OCI-LY7 (cell line): ENCODE measurements around the gene PDCD6IP. TPM values are rescaled to one million over a fixed set of nuclear protein-coding genes. Genes with fewer than 3 reads are reported as not detected.

Experiments used
- BruUV-seq: library from RNA; stranded (reverse); fragments of 400-500 nt; replicated peaks from 2 replicates; lab custom pipeline; 2021; lab: Mats Ljungman, UMichigan
- CTCF ChIA-PET: fragments of 300-600 bp; sonication (Branson Sonifier 250); formaldehyde crosslinking; loops from one replicate; lab custom pipeline; 2022; ENCODE audit warnings: antibody characterized with exemption; ENCODE audit not compliant: unreplicated experiment; lab: Charles Lee
- POLR2A ChIA-PET: fragments of 300-600 bp; sonication (Branson Sonifier 250); formaldehyde crosslinking; loops from one replicate; lab custom pipeline; 2022; ENCODE audit warnings: antibody characterized with exemption; lab: Charles Lee
- DNase-seq: peaks from one replicate; pipeline ENCODE4 v3.0.0-alpha.2; 2015; ENCODE audit warnings: low spot score
- H2AFZ ChIP-seq: fragments of 200-600 bp; sonication (generic), shearing (Covaris generic); 2 replicates; pipeline ENCODE4 v1.6.1; 2014; ENCODE audit warnings: mild to moderate bottlenecking, antibody characterized with exemption, low read length, moderate library complexity
- H3K27ac ChIP-seq: fragments of 200-600 bp; sonication (generic); 2 replicates; pipeline ENCODE4 v1.5.1; 2014; ENCODE audit warnings: mixed run types, low read depth, mild to moderate bottlenecking, moderate library complexity, low read length, inconsistent platforms; ENCODE audit not compliant: poor library complexity, severe bottlenecking
- H3K36me3 ChIP-seq: fragments of 200-600 bp; sonication (generic); 2 replicates; pipeline ENCODE4 v1.6.1; 2014; ENCODE audit warnings: mild to moderate bottlenecking, antibody characterized with exemption, low read length, moderate library complexity, mixed read lengths; ENCODE audit not compliant: insufficient read depth
- H3K4me1 ChIP-seq: fragments of 200-600 bp; sonication (generic); 2 replicates; pipeline ENCODE4 v1.5.1; 2014; ENCODE audit warnings: mild to moderate bottlenecking, low read length; ENCODE audit not compliant: insufficient read depth, poor library complexity, severe bottlenecking
- H3K4me2 ChIP-seq: fragments of 200-600 bp; sonication (generic); 2 replicates; pipeline ENCODE4 v1.6.1; 2014; ENCODE audit warnings: mild to moderate bottlenecking, low read length
- H3K4me3 ChIP-seq: fragments of 200-600 bp; sonication (generic); 2 replicates; pipeline ENCODE4 v1.5.1; 2014; ENCODE audit warnings: mild to moderate bottlenecking, low read depth, low read length; ENCODE audit not compliant: poor library complexity, severe bottlenecking
- H3K79me2 ChIP-seq: fragments of 200-600 bp; sonication (generic); 2 replicates; pipeline ENCODE4 v1.6.1; 2016; ENCODE audit warnings: low read depth, mild to moderate bottlenecking, low read length, moderate library complexity, mixed read lengths; ENCODE audit not compliant: insufficient read depth
- H3K9me2 ChIP-seq: fragments of 200-600 bp; sonication (generic); 2 replicates; pipeline ENCODE4 v1.6.1; 2016; ENCODE audit warnings: mild to moderate bottlenecking, low read length, mixed read lengths; ENCODE audit not compliant: insufficient read depth
- H3K9me3 ChIP-seq: fragments of 200-600 bp; sonication (generic); 2 replicates; pipeline ENCODE4 v1.6.1; 2014; ENCODE audit warnings: mild to moderate bottlenecking, mixed run types, low read length, mixed read lengths
- H4K20me1 ChIP-seq: fragments of 200-600 bp; sonication (generic); 2 replicates; pipeline ENCODE4 v1.6.1; 2014; ENCODE audit warnings: mild to moderate bottlenecking, antibody characterized with exemption, low read length, moderate library complexity, mixed read lengths; ENCODE audit not compliant: insufficient read depth
- EZH2phosphoT487 ChIP-seq: fragments of 200-600 bp; sonication (generic); IDR thresholded peaks from 2 replicates; pipeline ENCODE4 v1.6.1; 2018; ENCODE audit warnings: low read depth, borderline replicate concordance, mild to moderate bottlenecking, mixed run types, antibody characterized with exemption, low read length, moderate library complexity, mixed read lengths
- intact Hi-C: fragments of 100-400 bp; cut with micrococcal nuclease; formaldehyde crosslinking; loops from one replicate; pipeline ENCODE4 v1.10.0; 2022; ENCODE audit not compliant: unreplicated experiment
- total RNA-seq, 2 experiments: library from RNA; depleted of rRNA in 1 of 2; stranded (reverse); fragments of >200 nt in 1 of 2; shearing (Covaris generic) in 1 of 2; gene quantifications; 2 replicates each; pipeline ENCODE4 v1.2.3, GENCODE V29; 2014 to 2022
- TF ChIP-seq, protein P1 (sequence below): fragments of 200-600 bp; sonication (generic); conservative IDR thresholded peaks from 2 replicates; pipeline ENCODE4 v1.5.1; 2014; ENCODE audit warnings: mild to moderate bottlenecking, antibody characterized with exemption, low read length, moderate library complexity, mixed read lengths

Gene PDCD6IP
- total RNA-seq, 2 experiments from 2014 or later = 75.5 to 216 TPM

DNA sequence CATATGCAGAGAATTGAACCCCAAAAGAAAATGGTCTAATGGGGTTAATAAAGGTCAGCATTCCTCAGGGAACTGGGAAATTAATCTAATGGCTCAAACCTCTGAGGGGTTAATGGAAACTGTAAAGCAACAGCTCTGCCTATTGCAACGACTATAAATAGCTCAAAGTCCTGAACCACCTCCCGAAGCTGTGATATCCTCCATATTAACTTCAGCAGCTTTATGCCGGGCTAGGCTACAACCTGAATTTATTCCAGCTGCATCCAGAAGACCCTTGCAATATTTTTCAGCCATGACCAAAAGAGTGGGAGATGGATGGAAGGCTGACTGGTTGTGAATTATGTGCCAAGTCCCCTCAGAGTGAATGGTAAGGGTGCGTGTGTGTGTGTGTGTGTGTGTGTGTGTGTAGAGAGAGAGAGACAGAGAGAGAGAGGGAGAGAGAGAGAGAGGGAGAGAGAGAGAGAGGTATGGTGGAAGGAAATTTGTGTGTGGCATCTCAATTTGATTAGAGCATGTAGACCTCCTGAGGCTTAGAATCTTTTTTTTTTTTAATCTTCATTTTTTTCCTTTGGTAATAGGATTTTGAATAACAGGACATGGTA, 109.9 kb downstream of the PDCD6IP start:
- CTCF ChIA-PET = no interaction called here
- DNase-seq = no peak
- intact Hi-C loops = no loop called here
- Histone ChIP-seq H3K4me1 (no peaks in the 10 kb centered on the region), H3K36me3 (no peaks in the 10 kb centered on the region), H3K27ac (no peak overlapping the region), H3K9me3 (no peaks in the 10 kb centered on the region), H2AFZ (no peak overlapping the region), H3K79me2 (no peaks in the 10 kb centered on the region), H3K4me2 (no peak overlapping the region), H3K9me2 (no peaks in the 10 kb centered on the region), H4K20me1 (no peaks in the 10 kb centered on the region), H3K4me3 (no peak overlapping the region)
- TF ChIP-seq, protein P1, sequence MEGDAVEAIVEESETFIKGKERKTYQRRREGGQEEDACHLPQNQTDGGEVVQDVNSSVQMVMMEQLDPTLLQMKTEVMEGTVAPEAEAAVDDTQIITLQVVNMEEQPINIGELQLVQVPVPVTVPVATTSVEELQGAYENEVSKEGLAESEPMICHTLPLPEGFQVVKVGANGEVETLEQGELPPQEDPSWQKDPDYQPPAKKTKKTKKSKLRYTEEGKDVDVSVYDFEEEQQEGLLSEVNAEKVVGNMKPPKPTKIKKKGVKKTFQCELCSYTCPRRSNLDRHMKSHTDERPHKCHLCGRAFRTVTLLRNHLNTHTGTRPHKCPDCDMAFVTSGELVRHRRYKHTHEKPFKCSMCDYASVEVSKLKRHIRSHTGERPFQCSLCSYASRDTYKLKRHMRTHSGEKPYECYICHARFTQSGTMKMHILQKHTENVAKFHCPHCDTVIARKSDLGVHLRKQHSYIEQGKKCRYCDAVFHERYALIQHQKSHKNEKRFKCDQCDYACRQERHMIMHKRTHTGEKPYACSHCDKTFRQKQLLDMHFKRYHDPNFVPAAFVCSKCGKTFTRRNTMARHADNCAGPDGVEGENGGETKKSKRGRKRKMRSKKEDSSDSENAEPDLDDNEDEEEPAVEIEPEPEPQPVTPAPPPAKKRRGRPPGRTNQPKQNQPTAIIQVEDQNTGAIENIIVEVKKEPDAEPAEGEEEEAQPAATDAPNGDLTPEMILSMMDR = no peak
- no peak for TF ChIP-seq EZH2phosphoT487
- BruUV-seq = no TSS peak
- POLR2A ChIA-PET = no interaction called here

DNA sequence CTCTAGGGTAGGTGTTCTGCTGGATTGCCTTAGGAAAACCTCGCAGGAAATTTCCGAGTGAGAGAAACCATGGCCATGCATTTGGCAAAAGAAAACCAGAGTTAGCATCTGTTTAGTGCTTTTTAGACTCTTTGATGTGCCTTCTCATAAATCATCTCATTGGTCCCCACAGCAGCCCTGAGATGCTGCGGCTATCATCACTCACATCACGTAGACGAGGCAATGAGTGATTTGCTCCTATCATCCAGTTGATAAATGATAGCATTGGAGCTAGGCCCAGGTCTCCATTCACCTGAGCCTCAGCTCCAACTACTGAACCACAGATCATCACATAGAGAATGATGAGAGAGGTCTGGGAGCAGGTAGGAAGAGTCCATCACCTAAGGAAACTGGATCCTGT, 111.1 kb downstream of the PDCD6IP start:
- no peaks in the 10 kb centered on the region for H3K9me2 ChIP-seq
- H3K79me2 ChIP-seq = no peaks in the 10 kb centered on the region
- no peaks in the 10 kb centered on the region for H4K20me1 ChIP-seq
- DNase-seq = no peak
- H3K36me3 ChIP-seq = no peaks in the 10 kb centered on the region
- H3K4me3 ChIP-seq = no peak overlapping the region
- H3K4me2 ChIP-seq = no peak overlapping the region
- ChIA-PET POLR2A (no interaction called here), CTCF (no interaction called here)
- no peak overlapping the region for H2AFZ ChIP-seq
- intact Hi-C loops = no loop called here
- no peaks in the 10 kb centered on the region for H3K9me3 ChIP-seq
- no peak overlapping the region for H3K27ac ChIP-seq
- TF ChIP-seq, protein P1 = no peak
- TF ChIP-seq EZH2phosphoT487 = no peak
- BruUV-seq = no TSS peak
- H3K4me1 ChIP-seq = no peaks in the 10 kb centered on the region

DNA sequence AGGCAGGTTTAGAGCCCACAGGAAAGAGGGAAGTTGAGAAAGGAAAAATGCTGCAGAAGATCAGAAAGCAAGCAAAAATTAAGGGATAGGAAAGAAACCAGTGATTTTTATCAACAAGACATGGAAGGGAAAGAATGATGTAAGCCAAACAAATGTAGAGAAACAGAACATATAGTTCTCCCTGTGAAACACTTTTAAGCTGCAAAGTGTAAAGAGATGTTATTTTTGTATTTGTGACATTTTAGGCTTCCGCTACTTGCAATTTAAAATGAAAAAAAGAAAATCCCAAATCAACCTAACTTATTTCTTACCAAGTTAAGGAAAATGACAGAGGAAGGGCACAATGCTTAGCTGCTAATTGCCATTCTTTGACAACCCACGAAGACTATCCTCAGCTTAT, 111.6 kb downstream of the PDCD6IP start:
- Histone ChIP-seq H3K79me2 (no peaks in the 10 kb centered on the region), H3K9me3 (no peaks in the 10 kb centered on the region), H4K20me1 (no peaks in the 10 kb centered on the region), H3K36me3 (no peaks in the 10 kb centered on the region), H3K27ac (no peak overlapping the region), H3K4me2 (no peak overlapping the region), H2AFZ (no peak overlapping the region), H3K4me1 (no peaks in the 10 kb centered on the region), H3K9me2 (no peaks in the 10 kb centered on the region), H3K4me3 (no peak overlapping the region)
- ChIA-PET CTCF (no interaction called here), POLR2A (no interaction called here)
- BruUV-seq = no TSS peak
- intact Hi-C loops = no loop called here
- no peak for DNase-seq
- TF ChIP-seq, protein P1 = no peak
- no peak for TF ChIP-seq EZH2phosphoT487
